ACC112 (cell line): ENCODE measurements around the gene ZFC3H1.
"Not testable (repeated sequence)": the region's sequence is repeated elsewhere in the genome, so short reads cannot be mapped to it uniquely, and the experiment has no call there.

ENCODE experiments used
- H2AFZ ChIP-seq: fragments of 200-600 bp; sonication (generic); one replicate; pipeline ENCODE4 v1.6.0; 2017; ENCODE audit warnings: antibody characterized with exemption, low read length; ENCODE audit not compliant: unreplicated experiment
- H3K27ac ChIP-seq: fragments of 200-600 bp; sonication (generic); 2 replicates; pipeline ENCODE4 v1.5.1; 2014; ENCODE audit warnings: low read depth, mild to moderate bottlenecking, antibody characterized with exemption, low read length, moderate library complexity
- H3K27me3 ChIP-seq: fragments of 200-600 bp; sonication (generic); 2 replicates; pipeline ENCODE4 v1.6.1; 2014; ENCODE audit warnings: mild to moderate bottlenecking, antibody characterized with exemption, low read length, moderate library complexity, mixed read lengths; ENCODE audit not compliant: insufficient read depth
- H3K36me3 ChIP-seq: fragments of 200-600 bp; sonication (generic); 2 replicates; pipeline ENCODE4 v1.6.1; 2016; ENCODE audit warnings: mild to moderate bottlenecking, antibody characterized with exemption, low read length, moderate library complexity, mixed read lengths; ENCODE audit not compliant: insufficient read depth
- H3K4me1 ChIP-seq: fragments of 200-600 bp; sonication (generic); one replicate; pipeline ENCODE4 v1.6.1; 2016; ENCODE audit warnings: low read length, mixed read lengths; ENCODE audit not compliant: insufficient read depth, unreplicated experiment, control insufficient read depth
- H3K4me3 ChIP-seq: fragments of 200-600 bp; sonication (generic); 2 replicates; pipeline ENCODE4 v1.5.1; 2014; ENCODE audit warnings: mild to moderate bottlenecking, low read depth, low read length
- H3K79me2 ChIP-seq: fragments of 200-600 bp; sonication (generic); one replicate; pipeline ENCODE4 v1.6.0; 2016; ENCODE audit warnings: low read length; ENCODE audit not compliant: control insufficient read depth, unreplicated experiment, insufficient read depth

ZFC3H1 gene, protein sequence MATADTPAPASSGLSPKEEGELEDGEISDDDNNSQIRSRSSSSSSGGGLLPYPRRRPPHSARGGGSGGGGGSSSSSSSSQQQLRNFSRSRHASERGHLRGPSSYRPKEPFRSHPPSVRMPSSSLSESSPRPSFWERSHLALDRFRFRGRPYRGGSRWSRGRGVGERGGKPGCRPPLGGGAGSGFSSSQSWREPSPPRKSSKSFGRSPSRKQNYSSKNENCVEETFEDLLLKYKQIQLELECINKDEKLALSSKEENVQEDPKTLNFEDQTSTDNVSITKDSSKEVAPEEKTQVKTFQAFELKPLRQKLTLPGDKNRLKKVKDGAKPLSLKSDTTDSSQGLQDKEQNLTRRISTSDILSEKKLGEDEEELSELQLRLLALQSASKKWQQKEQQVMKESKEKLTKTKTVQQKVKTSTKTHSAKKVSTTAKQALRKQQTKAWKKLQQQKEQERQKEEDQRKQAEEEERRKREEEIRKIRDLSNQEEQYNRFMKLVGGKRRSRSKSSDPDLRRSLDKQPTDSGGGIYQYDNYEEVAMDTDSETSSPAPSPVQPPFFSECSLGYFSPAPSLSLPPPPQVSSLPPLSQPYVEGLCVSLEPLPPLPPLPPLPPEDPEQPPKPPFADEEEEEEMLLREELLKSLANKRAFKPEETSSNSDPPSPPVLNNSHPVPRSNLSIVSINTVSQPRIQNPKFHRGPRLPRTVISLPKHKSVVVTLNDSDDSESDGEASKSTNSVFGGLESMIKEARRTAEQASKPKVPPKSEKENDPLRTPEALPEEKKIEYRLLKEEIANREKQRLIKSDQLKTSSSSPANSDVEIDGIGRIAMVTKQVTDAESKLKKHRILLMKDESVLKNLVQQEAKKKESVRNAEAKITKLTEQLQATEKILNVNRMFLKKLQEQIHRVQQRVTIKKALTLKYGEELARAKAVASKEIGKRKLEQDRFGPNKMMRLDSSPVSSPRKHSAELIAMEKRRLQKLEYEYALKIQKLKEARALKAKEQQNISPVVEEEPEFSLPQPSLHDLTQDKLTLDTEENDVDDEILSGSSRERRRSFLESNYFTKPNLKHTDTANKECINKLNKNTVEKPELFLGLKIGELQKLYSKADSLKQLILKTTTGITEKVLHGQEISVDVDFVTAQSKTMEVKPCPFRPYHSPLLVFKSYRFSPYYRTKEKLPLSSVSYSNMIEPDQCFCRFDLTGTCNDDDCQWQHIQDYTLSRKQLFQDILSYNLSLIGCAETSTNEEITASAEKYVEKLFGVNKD (N-terminal part only)

DNA sequence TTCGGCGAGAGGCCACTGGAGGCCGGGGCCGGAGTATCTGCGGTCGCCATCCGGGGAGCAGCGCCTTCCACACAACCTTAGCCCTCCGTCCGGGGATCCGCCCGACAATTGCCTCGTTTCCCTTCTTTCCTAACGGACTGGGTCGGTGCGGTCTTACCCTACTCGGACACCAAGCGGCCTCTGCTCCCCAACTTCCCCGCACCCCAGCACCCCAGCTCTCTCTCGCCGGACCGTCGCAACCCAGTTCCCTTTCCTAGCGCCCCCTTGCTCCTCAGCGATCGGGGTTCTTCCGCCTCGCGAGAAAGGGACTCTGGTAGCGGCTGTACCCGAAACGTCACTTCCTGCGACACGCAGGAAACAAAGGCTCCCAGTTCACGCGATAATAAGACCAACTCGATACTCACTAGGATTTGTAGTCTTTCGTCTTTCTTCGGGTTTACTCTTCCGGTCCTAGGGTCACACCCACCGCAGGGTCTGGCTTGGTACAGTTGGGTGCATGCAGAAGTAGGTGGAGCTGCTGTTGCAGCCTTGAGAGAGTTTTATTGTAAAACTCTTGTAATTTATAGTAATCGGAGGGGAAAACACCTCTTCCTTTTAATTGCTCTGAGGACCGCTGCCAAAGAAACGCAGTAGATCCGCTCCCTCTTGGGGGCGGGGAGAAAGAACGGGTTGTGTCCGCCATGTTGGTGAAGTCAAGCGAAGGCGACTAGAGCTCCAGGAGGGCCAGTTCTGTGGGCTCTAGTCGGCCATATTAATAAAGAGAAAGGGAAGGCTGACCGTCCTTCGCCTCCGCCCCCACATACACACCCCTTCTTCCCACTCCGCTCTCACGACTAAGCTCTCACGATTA, at the start of gene ZFC3H1, which contains the start of gene THAP2:
TSS of gene ZFC3H1 (minus strand) at position 288 of the 850 bp plus-strand sequence. CDS start at position 50, 238 bp downstream.
TSS of gene THAP2 (plus strand) at position 741 of the 850 bp plus-strand sequence. CDS start 209 bp downstream, outside the sequence.
- Histone ChIP-seq H2AFZ (peak within 1 kb of the TSS; percentile 82), H3K27me3 (no peaks in the 10 kb centered on the region), H3K4me3 (peak within 1 kb of the TSS; percentile 96)

GRCh38 chr12:71710276-71711125, 46.9 kb upstream of the ZFC3H1 start:
- H2AFZ ChIP-seq: peak overlapping the region; percentile 72

More for the DNA sequence above, at the start of gene ZFC3H1, which contains the start of gene THAP2:
- Histone ChIP-seq H3K79me2 (peaks cover 61% of the 10 kb centered on the region), H3K4me1 (peaks cover 21% of the 10 kb centered on the region), H3K36me3 (peaks cover 16% of the 10 kb centered on the region), H3K27ac (peak within 1 kb of the TSS; percentile 89)

GRCh38 chr12:71708658-71709057, 45.0 kb upstream of the ZFC3H1 start:
- Histone ChIP-seq H3K4me3 (no peak overlapping the region), H3K27ac (no peak overlapping the region), H3K4me1 (peaks cover 23% of the 10 kb centered on the region), H3K36me3 (no peaks in the 10 kb centered on the region; the same call in 1 of the 2 replicates), H3K27me3 (no peaks in the 10 kb centered on the region), H3K79me2 (no peaks in the 10 kb centered on the region), H2AFZ (no peak overlapping the region)

More at GRCh38 chr12:71710276-71711125, 46.9 kb upstream of the ZFC3H1 start:
- Histone ChIP-seq H3K4me3 (peak overlapping the region; percentile 16; the same call in 1 of the 2 replicates), H3K4me1 (peaks cover 23% of the 10 kb centered on the region), H3K36me3 (no peaks in the 10 kb centered on the region; the same call in 1 of the 2 replicates), H3K27me3 (no peaks in the 10 kb centered on the region), H3K27ac (peak overlapping the region; percentile 86), H3K79me2 (no peaks in the 10 kb centered on the region)

- Histone ChIP-seq H3K27ac (no peak overlapping the region), H3K4me1 (peaks cover 12% of the 10 kb centered on the region), H2AFZ (no peak overlapping the region), H3K4me3 (no peak overlapping the region), H3K27me3 (no peaks in the 10 kb centered on the region), H3K36me3 (no peaks in the 10 kb centered on the region), H3K79me2 (no peaks in the 10 kb centered on the region)
Measured at GRCh38 chr12:71704920-71705319, 41.3 kb upstream of the ZFC3H1 start.

DNA sequence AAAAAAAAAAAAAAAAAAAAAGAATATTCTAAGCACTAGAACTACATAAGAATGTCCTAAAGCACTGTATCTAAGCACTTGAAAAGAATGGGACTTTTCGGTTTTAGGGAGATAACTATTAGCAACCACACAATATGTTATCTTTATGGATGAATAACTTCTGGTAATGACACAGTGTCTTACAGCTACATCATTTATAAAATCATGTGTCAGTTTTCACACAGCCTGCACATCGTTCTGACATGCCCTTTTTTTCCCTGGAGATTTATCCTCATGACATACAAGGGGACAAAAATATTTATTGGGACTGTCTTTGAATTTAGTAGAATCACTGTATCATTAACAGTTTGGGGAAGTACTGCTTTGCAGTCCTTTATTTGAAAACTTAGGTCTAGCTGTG, 39.6 kb upstream of the ZFC3H1 start:
- H3K4me3 ChIP-seq: no peak overlapping the region
- H3K27me3 ChIP-seq: no peaks in the 10 kb centered on the region
- H3K27ac ChIP-seq: no peak overlapping the region
- no peaks in the 10 kb centered on the region for H3K36me3 ChIP-seq
- no peaks in the 10 kb centered on the region for H3K79me2 ChIP-seq
- no peaks in the 10 kb centered on the region for H3K4me1 ChIP-seq
- H2AFZ ChIP-seq: no peak overlapping the region

GRCh38 chr12:71702590-71702989, 38.9 kb upstream of the ZFC3H1 start:
- Histone ChIP-seq H3K4me3 (no peak overlapping the region), H3K79me2 (no peaks in the 10 kb centered on the region), H3K36me3 (no peaks in the 10 kb centered on the region), H2AFZ (no peak overlapping the region), H3K4me1 (no peaks in the 10 kb centered on the region), H3K27ac (no peak overlapping the region), H3K27me3 (no peaks in the 10 kb centered on the region)

GRCh38 chr12:71702181-71702580, 38.5 kb upstream of the ZFC3H1 start:
- not testable (repeated sequence) for H3K36me3 ChIP-seq, H3K27ac ChIP-seq, H3K4me1 ChIP-seq, H2AFZ ChIP-seq, H3K27me3 ChIP-seq, H3K79me2 ChIP-seq, H3K4me3 ChIP-seq

- H3K4me1 ChIP-seq: no peaks in the 10 kb centered on the region
Measured at GRCh38 chr12:71695782-71696181, 32.1 kb upstream of the ZFC3H1 start.

More at GRCh38 chr12:71695782-71696181, 32.1 kb upstream of the ZFC3H1 start:
- Histone ChIP-seq H3K27ac (no peak overlapping the region), H3K79me2 (no peaks in the 10 kb centered on the region), H2AFZ (no peak overlapping the region), H3K36me3 (no peaks in the 10 kb centered on the region; the same call in 1 of the 2 replicates), H3K27me3 (no peaks in the 10 kb centered on the region), H3K4me3 (no peak overlapping the region)
